GM12878 (cell line): ENCODE data around the gene RNF150. TPM values are rescaled to one million over a fixed set of nuclear protein-coding genes. Genes with fewer than 3 reads are reported as not detected.

Experiments
- ATAC-seq: fragments of 200-7000 bp; cut with Tn5 transposase; 3 replicates; pipeline ENCODE4 v1.9.1; 2020; ENCODE audit warnings: mild to moderate bottlenecking, moderate library complexity
- BruUV-seq: library from RNA; stranded (reverse); fragments of 400-500 nt; replicated peaks from 2 replicates; lab custom pipeline; 2021; lab: Mats Ljungman, UMichigan
- CTCF ChIA-PET: fragments of 300-600 bp; sonication (Branson Sonifier 250); formaldehyde crosslinking; extraction: SDS; loops from one replicate; lab custom pipeline; 2021; ENCODE audit warnings: inconsistent platforms; lab: Yijun Ruan, JAX
- POLR2A ChIA-PET: fragments of 350-600 bp; formaldehyde crosslinking; extraction: SDS; loops from one replicate; lab custom pipeline; 2021; ENCODE audit warnings: inconsistent platforms; lab: Charles Lee
- RAD21 ChIA-PET: fragments of 300-600 bp; sonication (Branson Sonifier 250); formaldehyde crosslinking; loops from one replicate; lab custom pipeline; 2023; ENCODE audit warnings: antibody characterized with exemption; ENCODE audit not compliant: unreplicated experiment; lab: Charles Lee
- SMC1A ChIA-PET: fragments of 300-600 bp; sonication (Branson Sonifier 250); formaldehyde crosslinking; loops from one replicate; lab custom pipeline; 2023; ENCODE audit not compliant: unreplicated experiment, uncharacterized antibody; lab: Charles Lee
- DNase-seq: peaks from one replicate; pipeline ENCODE4 v3.0.0-alpha.2; 2011; ENCODE audit warnings: low read depth, low spot score
- FAIRE-seq: peaks from 3 replicates; lab custom pipeline; 2011; peaks lifted over from hg19 to GRCh38; lab: Jason Lieb, UNC
- H2AFZ ChIP-seq: 2 replicates; pipeline ENCODE4 v1.6.0; 2011; ENCODE audit warnings: low read depth, low read length, control low read depth; ENCODE audit not compliant: control insufficient read depth
- H3K27ac ChIP-seq: 2 replicates; pipeline ENCODE4 v1.5.1; 2011; ENCODE audit warnings: control low read depth; ENCODE audit not compliant: control insufficient read depth, insufficient read depth
- H3K27me3 ChIP-seq, 2 experiments: replicated peaks in 1 of 2; 2 replicates each; pipeline versions ENCODE4 v1.6.0 to v1.6.1; 2011; ENCODE audit warnings: low read length in 1 of 2; ENCODE audit not compliant: control insufficient read depth in 2 of 2, insufficient read depth in 2 of 2
- H3K36me3 ChIP-seq, 2 experiments: 2 replicates each; pipeline ENCODE4 v1.5.1; 2011; ENCODE audit warnings: low read length in 1 of 2; ENCODE audit not compliant: control insufficient read depth in 2 of 2, insufficient read depth in 2 of 2
- H3K4me1 ChIP-seq: 2 replicates; pipeline ENCODE4 v1.6.1; 2011; ENCODE audit warnings: mild to moderate bottlenecking, low read length, moderate library complexity, mixed read lengths; ENCODE audit not compliant: control insufficient read depth, insufficient read depth
- H3K4me2 ChIP-seq: 2 replicates; pipeline ENCODE4 v1.6.0; 2011; ENCODE audit warnings: control low read depth; ENCODE audit not compliant: control insufficient read depth, insufficient read depth
- H3K4me3 ChIP-seq: fragments of 200-600 bp; sonication (generic); 2 replicates; pipeline ENCODE4 v1.5.1; 2016
- H3K79me2 ChIP-seq: 2 replicates; pipeline ENCODE4 v1.6.0; 2011; ENCODE audit warnings: low read length; ENCODE audit not compliant: control insufficient read depth, insufficient read depth
- H3K9ac ChIP-seq: 2 replicates; pipeline ENCODE4 v1.8.0; 2011; ENCODE audit warnings: low read length, control low read depth, mixed read lengths; ENCODE audit not compliant: control insufficient read depth, insufficient read depth
- H3K9me3 ChIP-seq: replicated peaks from 3 replicates; pipeline ENCODE4 v1.5.1; 2011; ENCODE audit warnings: mild to moderate bottlenecking, low read length; ENCODE audit not compliant: control insufficient read depth, insufficient read depth
- H4K20me1 ChIP-seq: 2 replicates; pipeline ENCODE4 v1.6.0; 2011; ENCODE audit not compliant: control insufficient read depth, insufficient read depth
- CEBPZ ChIP-seq: fragments of 150-350 bp; IDR thresholded peaks from 2 replicates; pipeline ENCODE4 v1.6.1; 2016; ENCODE audit warnings: low read depth, low read length
- E2F4 ChIP-seq: IDR thresholded peaks from 2 replicates; pipeline ENCODE4 v1.6.1; 2012; ENCODE audit warnings: low read depth, low read length, improper control_type of control experiment
- FOXK2 ChIP-seq: fragments of 450-650 bp; IDR thresholded peaks from 2 replicates; pipeline ENCODE4 v1.6.1; 2017; ENCODE audit warnings: mild to moderate bottlenecking, moderate library complexity
- IKZF1 ChIP-seq: fragments of 450-650 bp; conservative IDR thresholded peaks from 2 replicates; pipeline ENCODE4 v1.6.1; 2017; ENCODE audit warnings: antibody characterized with exemption, mild to moderate bottlenecking
- NR2F1 ChIP-seq: fragments of 450-650 bp; conservative IDR thresholded peaks from 2 replicates; pipeline ENCODE4 v1.6.1; 2017; ENCODE audit warnings: mild to moderate bottlenecking
- POLR2AphosphoS2 ChIP-seq: IDR thresholded peaks from 2 replicates; pipeline ENCODE4 v1.6.1; 2011; ENCODE audit warnings: low read depth, mild to moderate bottlenecking, low read length, improper control_type of control experiment, moderate library complexity
- RELA ChIP-seq: fragments of 450-650 bp; IDR thresholded peaks from 2 replicates; pipeline ENCODE4 v1.8.0; 2014; ENCODE audit warnings: borderline replicate concordance; ENCODE audit not compliant: partially characterized antibody
- RELB ChIP-seq: fragments of 450-650 bp; IDR thresholded peaks from 2 replicates; pipeline ENCODE4 v1.6.1; 2017; ENCODE audit warnings: low read depth, mild to moderate bottlenecking, moderate library complexity
- SREBF1 ChIP-seq: IDR thresholded peaks from 2 replicates; pipeline ENCODE4 v1.6.1; 2012; ENCODE audit warnings: mild to moderate bottlenecking, low read length
- YY1 ChIP-seq: IDR thresholded peaks from 2 replicates; pipeline ENCODE4 v1.6.1; 2011; ENCODE audit warnings: low read depth, mild to moderate bottlenecking, low read length
- ZNF207 ChIP-seq: fragments of 450-650 bp; IDR thresholded peaks from 2 replicates; pipeline ENCODE4 v1.6.1; 2014; ENCODE audit warnings: antibody characterized with exemption, mild to moderate bottlenecking, borderline replicate concordance
- ZNF217 ChIP-seq: fragments of 450-650 bp; IDR thresholded peaks from 2 replicates; pipeline ENCODE4 v1.6.1; 2017; ENCODE audit warnings: antibody characterized with exemption, mild to moderate bottlenecking
- ZNF687 ChIP-seq: fragments of 450-650 bp; IDR thresholded peaks from 2 replicates; pipeline ENCODE4 v1.6.1; 2017; ENCODE audit warnings: mild to moderate bottlenecking, moderate library complexity
- ZZZ3 ChIP-seq: IDR thresholded peaks from 2 replicates; pipeline ENCODE4 v1.6.1; 2011; ENCODE audit warnings: low read depth; ENCODE audit not compliant: control insufficient read depth, insufficient read length
- WGBS: methylation state at CpG from one replicate; pipeline ENCODE4 v1.1.6; 2016; ENCODE audit warnings: low lambda C conversion rate; ENCODE audit not compliant: insufficient replicate concordance, insufficient coverage; ENCODE audit errors: missing lambda C conversion rate; 5-methylcytosine and 5-hydroxymethylcytosine counted together
- in situ Hi-C: fragments of 300-500 bp; cut with MboI; formaldehyde crosslinking; loops from 9 replicates; pipeline ENCODE4 v1.14.3; 2018; ENCODE audit warnings: mixed read lengths
- intact Hi-C: fragments of 100-400 bp; cut with micrococcal nuclease; formaldehyde crosslinking; loops from one replicate; pipeline ENCODE4 v1.14.2; 2022; ENCODE audit not compliant: unreplicated experiment
- polyA plus RNA-seq, 11 experiments: library from polyadenylated mRNA; depleted of rRNA in 4 of 11; unstranded in 6 of 11; stranded (reverse) in 5 of 11; fragments of >200 nt; fragmentation: Nextera tagmentation in 4 of 11; fragmentation: Illumina TruSeq in 1 of 11; extraction: Ambion mirVana in 4 of 11; extraction: Trizol in 1 of 11; gene quantifications; 1 replicate in 1 of 11; 2 replicates in 10 of 11; pipeline versions ENCODE4 v1.2.1 to v1.2.3, GENCODE V29; 2011 to 2016; ENCODE audit warnings: inconsistent platforms in 2 of 11, missing spikeins in 2 of 11, low read depth in 1 of 11
- total RNA-seq, 4 experiments: library from RNA; depleted of rRNA in 3 of 4; stranded (reverse); fragments of >200 nt in 3 of 4; fragmentation: Illumina TruSeq in 1 of 4; extraction: Trizol in 1 of 4; gene quantifications; 2 replicates each; pipeline versions ENCODE4 v1.2.1 to v1.2.3, GENCODE V29; 2013 to 2021

The RNF150 gene
- total and polyA plus RNA-seq, 10 of the 15 experiments (the other 5 are each of a cell fraction or from before 2014, with no cell fraction given), result 0.01 to 2.3 (median 0.04) TPM; not detected in 6

- Histone ChIP-seq H3K9me3 (no peaks in the 10 kb centered on the region), H3K27me3 (no peaks in the 10 kb centered on the region), H4K20me1 (no peaks in the 10 kb centered on the region), H3K36me3 (no peaks in the 10 kb centered on the region), H3K27ac (no peak overlapping the region), H3K4me2 (no peak overlapping the region), H3K79me2 (no peaks in the 10 kb centered on the region), H3K4me3 (no peak overlapping the region), H2AFZ (no peak overlapping the region), H3K4me1 (no peaks in the 10 kb centered on the region), H3K9ac (no peak overlapping the region)
- in situ Hi-C loops, result no loop called here
- ChIA-PET RAD21 (no interaction called here), SMC1A (interaction anchor here (1.4 kb wide), 1 partner anchor 9 kb away, joined by 3 read pairs; no protein-coding TSS in a partner anchor), POLR2A (no interaction called here), CTCF (no interaction called here)
- FAIRE-seq (no peak), DNase-seq (no peak), ATAC-seq (no peak)
- BruUV-seq, result no TSS peak
- intact Hi-C loops, result no loop called here
- WGBS, result 14% methylated on average over 7 of the region's 7 CpGs
- TF ChIP-seq YY1 (no peak), NR2F1 (no peak), RELB (no peak), SREBF1 (no peak), ZNF217 (no peak), ZZZ3 (no peak), IKZF1 (no peak), RELA (no peak), E2F4 (no peak), ZNF207 (no peak), ZNF687 (no peak), FOXK2 (no peak), POLR2AphosphoS2 (no peak), CEBPZ (no peak)
These were observed 85.9 kb downstream of the RNF150 start for GRCh38 chr4:141047228-141047884.
